Activated B cell treated with CpG ODN at 0.5 μM for 24 hours (primary cell): Measurements from ENCODE around the gene TMEM134. TPM values are rescaled to one million over a fixed set of nuclear protein-coding genes. Genes with fewer than 3 reads are reported as not detected.

Experiments used
- ATAC-seq: fragments of 200-7000 bp; cut with Tn5 transposase; one replicate; pipeline ENCODE4 v1.10.0; 2021; ENCODE audit warnings: low read depth, mild to moderate bottlenecking, moderate library complexity
- CTCF ChIA-PET: fragments of 350-600 bp; sonication (Branson Sonifier 250); formaldehyde crosslinking; loops from one replicate; lab custom pipeline; 2021; ENCODE audit warnings: antibody characterized with exemption; lab: Charles Lee
- POLR2A ChIA-PET: fragments of 350-600 bp; sonication (Branson Sonifier 250); formaldehyde crosslinking; loops from one replicate; lab custom pipeline; 2021; ENCODE audit warnings: antibody characterized with exemption; lab: Charles Lee
- DNase-seq: peaks from one replicate; pipeline ENCODE4 v3.0.0; 2022
- H3K27ac Mint-ChIP-seq: one replicate; pipeline ENCODE4 v1.8.0; 2020; ENCODE audit warnings: mixed read lengths
- H3K27me3 Mint-ChIP-seq: one replicate; pipeline ENCODE4 v1.8.0; 2021; ENCODE audit warnings: mixed read lengths
- H3K36me3 Mint-ChIP-seq: one replicate; pipeline ENCODE4 v1.8.0; 2021; ENCODE audit warnings: low read depth, mixed read lengths
- H3K4me1 Mint-ChIP-seq: one replicate; pipeline ENCODE4 v1.8.0; 2021; ENCODE audit warnings: mixed read lengths
- H3K4me3 Mint-ChIP-seq: one replicate; pipeline ENCODE4 v1.8.0; 2020; ENCODE audit warnings: mild to moderate bottlenecking, mixed read lengths
- H3K9me3 Mint-ChIP-seq: one replicate; pipeline ENCODE4 v1.8.0; 2020; ENCODE audit warnings: mixed read lengths
- intact Hi-C: fragments of 100-400 bp; cut with micrococcal nuclease; formaldehyde crosslinking; loops from one replicate; pipeline ENCODE4 v1.15.1; 2024
- total RNA-seq: library from RNA; stranded (reverse); gene quantifications from 2 replicates; pipeline ENCODE4 v1.2.3, GENCODE V29; 2022
- TF ChIP-seq, protein P1 (sequence below): fragments of 200-600 bp; IDR thresholded peaks from one replicate; pipeline ENCODE4 v1.8.0; 2022; ENCODE audit warnings: antibody characterized with exemption, mild to moderate bottlenecking

The TMEM134 gene
- total RNA-seq, 1 donor from 2014 or later = 83.5 TPM

DNA sequence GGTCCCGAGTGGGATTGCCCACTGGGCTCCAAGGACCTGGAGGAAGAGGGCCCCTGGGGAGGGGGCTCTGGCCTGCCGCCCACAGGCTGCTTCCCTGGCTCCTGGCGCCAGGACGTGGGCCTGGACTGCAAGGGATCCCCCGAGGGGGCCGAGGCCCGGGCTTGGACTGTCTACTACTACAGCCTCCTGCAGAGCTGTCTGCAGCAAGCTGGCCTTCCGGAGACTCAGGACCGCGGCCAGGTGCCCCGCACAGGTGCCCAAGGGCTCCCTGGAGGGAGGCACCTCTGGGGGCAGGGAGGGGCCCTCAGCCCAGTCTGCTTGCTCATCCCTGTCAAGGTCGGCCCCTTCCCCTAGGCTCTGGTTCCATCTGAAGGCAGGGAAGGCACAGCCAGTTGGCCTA, 51.6 kb downstream of the TMEM134 start:
- H3K36me3 Mint-ChIP-seq = no peaks in the 10 kb centered on the region
- no peak for DNase-seq
- CTCF ChIA-PET = interaction anchor here (1.4 to 5.0 kb wide), 4 partner anchors 10 to 35 kb away, joined by 3 to 53 read pairs (median 4); partner anchors contain the start of genes PPP1CA, PTPRCAP and TBC1D10C
- ATAC-seq = no peak
- peak overlapping the region; percentile 90 for H3K27ac Mint-ChIP-seq
- no peaks in the 10 kb centered on the region for H3K9me3 Mint-ChIP-seq
- peaks cover 69% of the 10 kb centered on the region for H3K4me1 Mint-ChIP-seq
- H3K4me3 Mint-ChIP-seq = no peak overlapping the region
- intact Hi-C loops = no loop called here
- H3K27me3 Mint-ChIP-seq = no peaks in the 10 kb centered on the region
- TF ChIP-seq, protein P1, sequence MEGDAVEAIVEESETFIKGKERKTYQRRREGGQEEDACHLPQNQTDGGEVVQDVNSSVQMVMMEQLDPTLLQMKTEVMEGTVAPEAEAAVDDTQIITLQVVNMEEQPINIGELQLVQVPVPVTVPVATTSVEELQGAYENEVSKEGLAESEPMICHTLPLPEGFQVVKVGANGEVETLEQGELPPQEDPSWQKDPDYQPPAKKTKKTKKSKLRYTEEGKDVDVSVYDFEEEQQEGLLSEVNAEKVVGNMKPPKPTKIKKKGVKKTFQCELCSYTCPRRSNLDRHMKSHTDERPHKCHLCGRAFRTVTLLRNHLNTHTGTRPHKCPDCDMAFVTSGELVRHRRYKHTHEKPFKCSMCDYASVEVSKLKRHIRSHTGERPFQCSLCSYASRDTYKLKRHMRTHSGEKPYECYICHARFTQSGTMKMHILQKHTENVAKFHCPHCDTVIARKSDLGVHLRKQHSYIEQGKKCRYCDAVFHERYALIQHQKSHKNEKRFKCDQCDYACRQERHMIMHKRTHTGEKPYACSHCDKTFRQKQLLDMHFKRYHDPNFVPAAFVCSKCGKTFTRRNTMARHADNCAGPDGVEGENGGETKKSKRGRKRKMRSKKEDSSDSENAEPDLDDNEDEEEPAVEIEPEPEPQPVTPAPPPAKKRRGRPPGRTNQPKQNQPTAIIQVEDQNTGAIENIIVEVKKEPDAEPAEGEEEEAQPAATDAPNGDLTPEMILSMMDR = no peak
- POLR2A ChIA-PET = interaction anchor here (0.6 to 13.9 kb wide), 16 partner anchors 9 to 389 kb away, joined by 3 to 404 read pairs (median 8); partner anchors contain the start of genes AIP, CDK2AP2, GSTP1 and PITPNM1

DNA sequence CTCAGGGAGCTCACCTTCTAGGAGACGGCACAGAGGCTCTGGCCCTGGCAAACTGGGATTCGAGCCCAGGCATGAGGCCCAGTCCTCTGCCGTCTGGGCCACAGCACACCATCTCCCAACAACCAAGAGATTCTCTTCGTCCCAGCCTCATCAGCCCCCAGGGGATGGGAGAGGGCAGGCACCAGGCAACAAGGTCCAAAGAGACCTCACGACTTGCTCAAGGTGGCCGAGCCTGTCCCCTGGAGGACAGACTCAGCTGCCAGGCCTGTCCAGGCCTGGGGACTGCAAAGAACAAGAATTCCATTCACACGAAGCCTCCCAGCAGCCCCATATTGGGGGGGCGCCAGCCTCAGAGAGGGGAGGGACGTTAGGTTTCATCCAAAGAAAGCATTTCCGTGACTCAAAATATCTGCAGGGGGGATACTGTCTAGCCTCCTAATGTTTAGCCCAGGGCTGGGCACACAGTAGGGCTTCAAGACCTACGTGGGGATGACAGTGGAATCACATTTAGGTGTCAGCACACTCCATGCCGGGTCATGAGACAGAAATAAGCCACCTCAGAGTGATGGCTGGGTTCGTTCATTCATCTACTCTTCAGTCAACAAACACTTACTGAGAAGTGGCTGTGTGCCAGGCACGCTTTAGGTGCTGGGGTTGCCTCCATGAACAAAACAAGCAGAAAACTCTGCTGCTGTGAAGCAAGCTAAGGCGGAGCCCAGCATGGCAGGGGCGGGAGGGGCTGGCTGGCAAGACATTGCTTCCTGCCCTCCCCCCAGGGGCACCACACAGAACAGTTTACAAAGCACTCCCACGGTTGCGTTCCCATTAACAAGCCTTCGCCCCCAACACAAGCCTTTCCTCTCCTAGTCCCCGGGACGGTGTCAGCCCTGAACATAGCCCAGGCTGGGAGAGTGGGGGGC, 52.4 kb downstream of the TMEM134 start:
- TF ChIP-seq, protein P1 = no peak
- ATAC-seq = no peak
- Mint-ChIP-seq H3K27ac (peak overlapping the region; percentile 90), H3K9me3 (no peaks in the 10 kb centered on the region), H3K4me1 (peaks cover 77% of the 10 kb centered on the region), H3K4me3 (peak overlapping the region; percentile 72), H3K27me3 (no peaks in the 10 kb centered on the region), H3K36me3 (no peaks in the 10 kb centered on the region)
- ChIA-PET POLR2A (interaction anchor here (0.5 to 13.9 kb wide), 11 partner anchors 9 to 290 kb away, joined by 3 to 404 read pairs (median 18); partner anchors contain the start of genes PITPNM1, POLD4, PPP1CA and PTPRCAP), CTCF (interaction anchor here (0.8 to 5.0 kb wide), 3 partner anchors 14 to 34 kb away, joined by 3 to 53 read pairs (median 5); partner anchors contain the start of genes PPP1CA and TBC1D10C)
- DNase-seq = no peak
- intact Hi-C loops = no loop called here

DNA sequence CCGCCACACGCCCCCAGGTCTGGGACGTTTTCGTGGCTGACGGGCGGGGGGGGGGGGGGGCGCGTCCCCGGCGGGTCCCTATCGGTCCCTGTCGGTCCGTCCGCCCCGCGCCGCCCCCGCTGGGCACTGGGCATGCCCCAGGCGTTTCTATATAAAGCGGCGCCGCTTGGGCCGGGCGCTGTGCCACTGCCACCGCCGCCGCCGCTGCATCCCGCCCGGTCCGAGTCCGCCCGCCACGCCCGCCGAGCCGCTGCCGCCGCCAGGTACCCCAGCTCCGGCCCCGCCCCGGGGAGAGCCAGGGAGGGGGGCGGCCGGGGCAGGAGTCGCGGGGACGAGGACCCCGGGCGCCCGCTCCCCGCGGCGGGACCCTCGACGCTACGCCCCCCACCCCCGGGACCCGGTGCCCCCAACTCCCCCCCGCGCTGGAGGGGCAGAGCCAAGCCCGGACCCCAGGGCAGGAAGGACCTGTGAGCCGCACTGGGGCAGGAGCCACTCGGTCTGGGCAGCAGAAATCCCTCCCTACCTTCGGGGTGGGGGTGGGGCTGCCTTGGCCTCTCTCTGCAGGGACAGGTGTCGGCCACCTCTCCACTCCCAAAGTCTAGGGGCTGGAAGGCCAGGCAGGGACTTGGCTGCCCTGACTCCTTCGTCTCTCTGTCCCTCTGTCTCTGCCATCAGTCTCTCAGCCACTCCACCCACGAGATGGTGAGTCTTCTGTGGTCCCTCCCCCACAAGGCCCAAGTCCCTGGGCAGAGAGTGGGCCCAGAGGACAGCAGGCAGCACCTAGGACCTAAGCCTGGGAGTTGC, 53.3 kb downstream of the TMEM134 start, which contains the start of gene CARNS1:
CARNS1 (plus strand) TSS at position 178 of the 804 bp plus-strand sequence; CDS start at position 700, 522 bp downstream.
- peak within 1 kb of the TSS; percentile 83 for H3K4me3 Mint-ChIP-seq
- TF ChIP-seq, protein P1 = no peak
- CTCF ChIA-PET = interaction anchor here (0.8 kb wide), 1 partner anchor 14 kb away, joined by 3 read pairs; the partner anchor contains the start of gene PPP1CA
- peaks cover 83% of the 10 kb centered on the region for H3K4me1 Mint-ChIP-seq
- POLR2A ChIA-PET = interaction anchor here (0.5 to 13.9 kb wide), 6 partner anchors 8 to 289 kb away, joined by 5 to 404 read pairs (median 60); partner anchors contain the start of genes PPP1CA, PTPRCAP, RPS6KB2 and TBC1D10C
- peak within 1 kb of the TSS; percentile 90 for H3K27ac Mint-ChIP-seq
- DNase-seq (no peak), ATAC-seq (no peak)
- no peaks in the 10 kb centered on the region for H3K36me3 Mint-ChIP-seq
- intact Hi-C loops = no loop called here
- no peaks in the 10 kb centered on the region for H3K27me3 Mint-ChIP-seq
- no peaks in the 10 kb centered on the region for H3K9me3 Mint-ChIP-seq

DNA sequence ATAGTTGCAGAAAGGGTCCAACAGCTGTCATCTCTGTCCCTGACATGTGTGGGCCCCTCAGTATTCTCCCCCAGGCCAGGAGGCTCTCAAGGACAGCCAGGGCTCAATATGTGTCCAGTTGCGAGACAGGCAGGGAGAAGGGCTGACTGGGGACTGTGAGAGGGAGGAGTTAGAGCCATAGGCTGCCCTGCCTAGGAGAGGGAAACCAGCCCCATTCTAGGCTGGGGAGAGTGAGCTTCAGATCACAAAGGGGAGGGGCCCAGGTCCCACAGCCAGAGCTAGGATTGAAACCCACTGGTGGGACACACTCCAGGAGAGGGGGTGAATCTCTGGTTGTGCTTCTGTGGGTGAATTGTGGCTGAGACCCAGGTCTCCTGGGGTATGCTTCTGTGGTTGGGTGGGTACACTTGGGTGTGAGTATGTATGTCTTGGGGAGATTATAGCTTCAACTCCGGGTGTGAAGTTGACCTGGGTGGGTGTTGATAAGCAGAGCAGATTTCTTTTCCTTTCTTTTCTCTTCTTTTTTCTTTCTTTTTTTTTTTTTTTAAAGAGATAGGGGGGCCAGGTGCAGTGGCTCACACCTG, 55.7 kb downstream of the TMEM134 start:
- Mint-ChIP-seq H3K27ac (peak overlapping the region; percentile 76), H3K4me3 (peak overlapping the region; percentile 41), H3K9me3 (no peaks in the 10 kb centered on the region), H3K27me3 (no peaks in the 10 kb centered on the region), H3K4me1 (peaks cover 84% of the 10 kb centered on the region), H3K36me3 (peaks cover 4% of the 10 kb centered on the region)
- no peak for ATAC-seq
- ChIA-PET CTCF (interaction anchor here (2.8 to 3.2 kb wide), 2 partner anchors 10 to 12 kb away, joined by 9 to 18 read pairs; partner anchors contain the start of genes PPP1CA and TBC1D10C), POLR2A (interaction anchor here (0.5 to 13.9 kb wide), 21 partner anchors 11 to 1149 kb away, joined by 3 to 404 read pairs (median 5); partner anchors contain the start of genes AIP, CDK2AP2, CORO1B and POLD4)
- intact Hi-C loops = no loop called here
- no peak for DNase-seq
- TF ChIP-seq, protein P1 = no peak
